HG02885 (cell line): Measurements from ENCODE around the gene CEP44.
"Not testable (repeated sequence)": the region's sequence is repeated elsewhere in the genome, so short reads cannot be mapped to it uniquely, and the experiment has no call there.

ENCODE experiments used
- ATAC-seq: cut with Tn5 transposase; IDR thresholded peaks from one replicate; pipeline ENCODE4 v1.9.1; 2021; ENCODE audit warnings: mild to moderate bottlenecking; ENCODE audit not compliant: unreplicated experiment, poor library complexity

CEP44 gene

DNA sequence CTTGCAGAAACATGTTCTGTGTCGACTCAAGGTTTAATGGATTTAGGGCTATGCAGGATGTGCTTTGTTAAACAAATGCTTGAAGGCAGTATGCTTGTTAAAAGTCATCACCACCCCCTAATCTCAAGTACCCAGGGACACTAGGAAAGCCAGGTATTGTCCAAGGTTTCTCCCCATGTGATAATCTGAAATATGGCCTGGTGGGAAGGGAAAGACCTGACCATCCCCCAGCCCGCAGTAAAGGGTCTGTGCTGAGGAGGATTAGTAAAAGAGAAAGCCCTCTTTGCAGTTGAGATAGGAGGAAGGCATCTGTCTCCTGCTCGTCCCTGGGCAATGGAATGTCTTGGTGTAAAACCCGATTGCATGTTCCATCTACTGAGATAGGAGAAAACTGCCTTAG is 96.5 kb downstream of the CEP44 start:
- not testable (repeated sequence) for ATAC-seq

GRCh38 chr4:174380699-174381439 is 97.2 kb downstream of the CEP44 start:
- no peak for ATAC-seq

DNA sequence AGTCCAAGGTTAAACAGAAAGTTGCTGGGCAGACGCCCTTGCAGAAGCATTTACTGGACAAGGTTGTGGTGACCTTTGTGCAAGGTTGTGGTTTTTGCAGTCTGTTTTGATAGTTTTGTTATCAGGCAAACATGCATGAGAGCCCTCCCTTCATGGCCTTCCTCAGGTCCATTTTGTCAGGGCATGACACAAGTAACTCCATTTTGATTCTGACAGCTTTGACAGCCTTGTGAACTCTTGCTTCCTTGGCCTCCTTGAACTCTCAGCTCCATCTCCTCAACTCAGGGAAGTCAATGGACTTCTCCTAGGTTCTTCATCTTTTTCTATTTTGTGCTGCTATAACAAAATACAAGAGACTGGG is 97.7 kb downstream of the CEP44 start:
- no peak for ATAC-seq
